ENCODE results near the gene LILRB5. TPM values are rescaled to one million over a fixed set of nuclear protein-coding genes. Genes with fewer than 3 reads are reported as not detected.
A peak's percentile ranks its signal among the peaks of the same experiment; 100 is the strongest.

Gene LILRB5
- total RNA-seq, 1 experiment from 2014 or later = 0.07 TPM

DNA sequence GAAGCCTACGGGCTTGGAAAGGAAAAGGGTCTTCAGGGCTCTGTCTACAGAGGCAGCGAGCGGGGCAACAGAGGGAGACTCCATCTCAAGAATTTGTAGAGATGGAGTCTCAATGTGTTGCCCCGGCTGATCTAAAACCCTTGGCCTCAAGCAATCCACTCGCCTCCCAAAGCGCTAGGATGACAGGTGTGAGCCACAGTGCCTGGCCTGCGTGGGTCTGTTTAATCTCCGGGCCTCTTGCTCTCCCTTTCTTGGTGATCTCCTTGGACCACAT, 48.4 kb downstream of the LILRB5 start (continued):
- no peak for TF ChIP-seq SP1 (CRISPR knock-in tag; conservative IDR thresholded peaks at IDR 0.05)
- TF ChIP-seq, protein P1, sequence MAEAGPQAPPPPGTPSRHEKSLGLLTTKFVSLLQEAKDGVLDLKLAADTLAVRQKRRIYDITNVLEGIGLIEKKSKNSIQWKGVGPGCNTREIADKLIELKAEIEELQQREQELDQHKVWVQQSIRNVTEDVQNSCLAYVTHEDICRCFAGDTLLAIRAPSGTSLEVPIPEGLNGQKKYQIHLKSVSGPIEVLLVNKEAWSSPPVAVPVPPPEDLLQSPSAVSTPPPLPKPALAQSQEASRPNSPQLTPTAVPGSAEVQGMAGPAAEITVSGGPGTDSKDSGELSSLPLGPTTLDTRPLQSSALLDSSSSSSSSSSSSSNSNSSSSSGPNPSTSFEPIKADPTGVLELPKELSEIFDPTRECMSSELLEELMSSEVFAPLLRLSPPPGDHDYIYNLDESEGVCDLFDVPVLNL (CRISPR knock-in tag; IDR thresholded peaks at IDR 0.05; ENCODE audit: borderline replicate concordance, low read depth) = no peak
- TF ChIP-seq PRRX2 (CRISPR knock-in tag; IDR thresholded peaks at IDR 0.05) = no peak
- TF ChIP-seq ESRRA (CRISPR knock-in tag; IDR thresholded peaks at IDR 0.05; ENCODE audit: borderline replicate concordance) = no peak
- no peak for TF ChIP-seq NR1H2 (CRISPR knock-in tag; IDR thresholded peaks at IDR 0.05)
- TF ChIP-seq, protein P2, sequence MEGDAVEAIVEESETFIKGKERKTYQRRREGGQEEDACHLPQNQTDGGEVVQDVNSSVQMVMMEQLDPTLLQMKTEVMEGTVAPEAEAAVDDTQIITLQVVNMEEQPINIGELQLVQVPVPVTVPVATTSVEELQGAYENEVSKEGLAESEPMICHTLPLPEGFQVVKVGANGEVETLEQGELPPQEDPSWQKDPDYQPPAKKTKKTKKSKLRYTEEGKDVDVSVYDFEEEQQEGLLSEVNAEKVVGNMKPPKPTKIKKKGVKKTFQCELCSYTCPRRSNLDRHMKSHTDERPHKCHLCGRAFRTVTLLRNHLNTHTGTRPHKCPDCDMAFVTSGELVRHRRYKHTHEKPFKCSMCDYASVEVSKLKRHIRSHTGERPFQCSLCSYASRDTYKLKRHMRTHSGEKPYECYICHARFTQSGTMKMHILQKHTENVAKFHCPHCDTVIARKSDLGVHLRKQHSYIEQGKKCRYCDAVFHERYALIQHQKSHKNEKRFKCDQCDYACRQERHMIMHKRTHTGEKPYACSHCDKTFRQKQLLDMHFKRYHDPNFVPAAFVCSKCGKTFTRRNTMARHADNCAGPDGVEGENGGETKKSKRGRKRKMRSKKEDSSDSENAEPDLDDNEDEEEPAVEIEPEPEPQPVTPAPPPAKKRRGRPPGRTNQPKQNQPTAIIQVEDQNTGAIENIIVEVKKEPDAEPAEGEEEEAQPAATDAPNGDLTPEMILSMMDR (IDR thresholded peaks at IDR 0.05) = no peak
- no peak for TF ChIP-seq OVOL2 (CRISPR knock-in tag; IDR thresholded peaks at IDR 0.05; ENCODE audit: borderline replicate concordance)
- TF ChIP-seq SMAD3 (CRISPR knock-in tag; IDR thresholded peaks at IDR 0.05; ENCODE audit: borderline replicate concordance) = 0 out of 2 replicates have a peak, but pooled peaks have one; percentile 2
- no peak for TF ChIP-seq ETV6 (CRISPR knock-in tag; IDR thresholded peaks at IDR 0.05)
- TF ChIP-seq, protein P3, sequence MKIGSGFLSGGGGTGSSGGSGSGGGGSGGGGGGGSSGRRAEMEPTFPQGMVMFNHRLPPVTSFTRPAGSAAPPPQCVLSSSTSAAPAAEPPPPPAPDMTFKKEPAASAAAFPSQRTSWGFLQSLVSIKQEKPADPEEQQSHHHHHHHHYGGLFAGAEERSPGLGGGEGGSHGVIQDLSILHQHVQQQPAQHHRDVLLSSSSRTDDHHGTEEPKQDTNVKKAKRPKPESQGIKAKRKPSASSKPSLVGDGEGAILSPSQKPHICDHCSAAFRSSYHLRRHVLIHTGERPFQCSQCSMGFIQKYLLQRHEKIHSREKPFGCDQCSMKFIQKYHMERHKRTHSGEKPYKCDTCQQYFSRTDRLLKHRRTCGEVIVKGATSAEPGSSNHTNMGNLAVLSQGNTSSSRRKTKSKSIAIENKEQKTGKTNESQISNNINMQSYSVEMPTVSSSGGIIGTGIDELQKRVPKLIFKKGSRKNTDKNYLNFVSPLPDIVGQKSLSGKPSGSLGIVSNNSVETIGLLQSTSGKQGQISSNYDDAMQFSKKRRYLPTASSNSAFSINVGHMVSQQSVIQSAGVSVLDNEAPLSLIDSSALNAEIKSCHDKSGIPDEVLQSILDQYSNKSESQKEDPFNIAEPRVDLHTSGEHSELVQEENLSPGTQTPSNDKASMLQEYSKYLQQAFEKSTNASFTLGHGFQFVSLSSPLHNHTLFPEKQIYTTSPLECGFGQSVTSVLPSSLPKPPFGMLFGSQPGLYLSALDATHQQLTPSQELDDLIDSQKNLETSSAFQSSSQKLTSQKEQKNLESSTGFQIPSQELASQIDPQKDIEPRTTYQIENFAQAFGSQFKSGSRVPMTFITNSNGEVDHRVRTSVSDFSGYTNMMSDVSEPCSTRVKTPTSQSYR (CRISPR knock-in tag; IDR thresholded peaks at IDR 0.05) = no peak
- TF ChIP-seq, protein P4, sequence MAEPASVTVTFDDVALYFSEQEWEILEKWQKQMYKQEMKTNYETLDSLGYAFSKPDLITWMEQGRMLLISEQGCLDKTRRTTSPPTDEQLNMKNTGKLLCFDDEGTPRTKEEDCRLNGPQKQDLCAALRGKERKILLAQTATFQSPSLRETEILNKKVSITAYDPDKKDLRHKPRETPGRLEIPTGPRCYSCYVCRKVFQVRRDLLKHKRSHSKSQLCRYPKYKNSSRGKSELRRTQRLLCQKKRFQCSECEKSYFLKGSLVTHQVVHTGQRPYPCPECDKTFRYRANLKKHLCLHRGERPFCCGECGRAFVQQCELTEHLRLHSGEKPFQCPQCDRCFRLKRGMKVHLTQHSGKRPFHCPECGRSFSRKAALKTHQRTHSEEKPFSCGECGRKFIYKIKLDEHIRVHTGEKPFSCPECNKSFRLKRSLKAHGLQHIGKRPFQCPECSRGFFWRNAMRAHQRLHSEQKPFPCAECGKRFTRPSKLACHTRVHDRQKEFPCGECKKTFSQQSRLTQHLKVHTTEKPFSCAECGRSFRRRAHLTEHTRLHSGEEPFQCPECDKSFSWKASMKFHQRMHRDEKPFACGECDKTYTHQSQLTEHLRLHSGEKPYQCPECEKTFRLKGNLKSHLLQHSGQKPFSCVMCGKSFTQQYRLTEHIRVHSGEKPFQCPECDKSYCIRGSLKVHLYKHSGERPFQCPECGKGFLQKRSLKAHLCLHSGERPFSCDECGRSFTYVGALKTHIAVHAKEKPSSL (CRISPR knock-in tag; conservative IDR thresholded peaks at IDR 0.05) = no peak
- no peak for TF ChIP-seq RORB (CRISPR knock-in tag; IDR thresholded peaks at IDR 0.05)
- TF ChIP-seq, protein P5, sequence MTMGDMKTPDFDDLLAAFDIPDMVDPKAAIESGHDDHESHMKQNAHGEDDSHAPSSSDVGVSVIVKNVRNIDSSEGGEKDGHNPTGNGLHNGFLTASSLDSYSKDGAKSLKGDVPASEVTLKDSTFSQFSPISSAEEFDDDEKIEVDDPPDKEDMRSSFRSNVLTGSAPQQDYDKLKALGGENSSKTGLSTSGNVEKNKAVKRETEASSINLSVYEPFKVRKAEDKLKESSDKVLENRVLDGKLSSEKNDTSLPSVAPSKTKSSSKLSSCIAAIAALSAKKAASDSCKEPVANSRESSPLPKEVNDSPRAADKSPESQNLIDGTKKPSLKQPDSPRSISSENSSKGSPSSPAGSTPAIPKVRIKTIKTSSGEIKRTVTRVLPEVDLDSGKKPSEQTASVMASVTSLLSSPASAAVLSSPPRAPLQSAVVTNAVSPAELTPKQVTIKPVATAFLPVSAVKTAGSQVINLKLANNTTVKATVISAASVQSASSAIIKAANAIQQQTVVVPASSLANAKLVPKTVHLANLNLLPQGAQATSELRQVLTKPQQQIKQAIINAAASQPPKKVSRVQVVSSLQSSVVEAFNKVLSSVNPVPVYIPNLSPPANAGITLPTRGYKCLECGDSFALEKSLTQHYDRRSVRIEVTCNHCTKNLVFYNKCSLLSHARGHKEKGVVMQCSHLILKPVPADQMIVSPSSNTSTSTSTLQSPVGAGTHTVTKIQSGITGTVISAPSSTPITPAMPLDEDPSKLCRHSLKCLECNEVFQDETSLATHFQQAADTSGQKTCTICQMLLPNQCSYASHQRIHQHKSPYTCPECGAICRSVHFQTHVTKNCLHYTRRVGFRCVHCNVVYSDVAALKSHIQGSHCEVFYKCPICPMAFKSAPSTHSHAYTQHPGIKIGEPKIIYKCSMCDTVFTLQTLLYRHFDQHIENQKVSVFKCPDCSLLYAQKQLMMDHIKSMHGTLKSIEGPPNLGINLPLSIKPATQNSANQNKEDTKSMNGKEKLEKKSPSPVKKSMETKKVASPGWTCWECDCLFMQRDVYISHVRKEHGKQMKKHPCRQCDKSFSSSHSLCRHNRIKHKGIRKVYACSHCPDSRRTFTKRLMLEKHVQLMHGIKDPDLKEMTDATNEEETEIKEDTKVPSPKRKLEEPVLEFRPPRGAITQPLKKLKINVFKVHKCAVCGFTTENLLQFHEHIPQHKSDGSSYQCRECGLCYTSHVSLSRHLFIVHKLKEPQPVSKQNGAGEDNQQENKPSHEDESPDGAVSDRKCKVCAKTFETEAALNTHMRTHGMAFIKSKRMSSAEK (CRISPR knock-in tag; IDR thresholded peaks at IDR 0.05; ENCODE audit: borderline replicate concordance) = 0 out of 2 replicates have a peak, but pooled peaks have one; percentile 1
- TF ChIP-seq ZNF219 (CRISPR knock-in tag; IDR thresholded peaks at IDR 0.05; ENCODE audit: borderline replicate concordance) = peak; percentile 53; the same call in 1 of the 2 replicates
- no peak for TF ChIP-seq NR3C1 (CRISPR knock-in tag; conservative IDR thresholded peaks at IDR 0.05; ENCODE audit: low read depth)
- TF ChIP-seq MYBL2 (CRISPR knock-in tag; IDR thresholded peaks at IDR 0.05) = no peak
- no peak for TF ChIP-seq TEAD1 (CRISPR knock-in tag; IDR thresholded peaks at IDR 0.05)
- TF ChIP-seq MXD4 (CRISPR knock-in tag; IDR thresholded peaks at IDR 0.05; ENCODE audit: borderline replicate concordance) = no peak
- TF ChIP-seq, protein P6, sequence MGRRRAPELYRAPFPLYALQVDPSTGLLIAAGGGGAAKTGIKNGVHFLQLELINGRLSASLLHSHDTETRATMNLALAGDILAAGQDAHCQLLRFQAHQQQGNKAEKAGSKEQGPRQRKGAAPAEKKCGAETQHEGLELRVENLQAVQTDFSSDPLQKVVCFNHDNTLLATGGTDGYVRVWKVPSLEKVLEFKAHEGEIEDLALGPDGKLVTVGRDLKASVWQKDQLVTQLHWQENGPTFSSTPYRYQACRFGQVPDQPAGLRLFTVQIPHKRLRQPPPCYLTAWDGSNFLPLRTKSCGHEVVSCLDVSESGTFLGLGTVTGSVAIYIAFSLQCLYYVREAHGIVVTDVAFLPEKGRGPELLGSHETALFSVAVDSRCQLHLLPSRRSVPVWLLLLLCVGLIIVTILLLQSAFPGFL (CRISPR knock-in tag; IDR thresholded peaks at IDR 0.05; ENCODE audit: borderline replicate concordance) = no peak
- TF ChIP-seq, protein P7, sequence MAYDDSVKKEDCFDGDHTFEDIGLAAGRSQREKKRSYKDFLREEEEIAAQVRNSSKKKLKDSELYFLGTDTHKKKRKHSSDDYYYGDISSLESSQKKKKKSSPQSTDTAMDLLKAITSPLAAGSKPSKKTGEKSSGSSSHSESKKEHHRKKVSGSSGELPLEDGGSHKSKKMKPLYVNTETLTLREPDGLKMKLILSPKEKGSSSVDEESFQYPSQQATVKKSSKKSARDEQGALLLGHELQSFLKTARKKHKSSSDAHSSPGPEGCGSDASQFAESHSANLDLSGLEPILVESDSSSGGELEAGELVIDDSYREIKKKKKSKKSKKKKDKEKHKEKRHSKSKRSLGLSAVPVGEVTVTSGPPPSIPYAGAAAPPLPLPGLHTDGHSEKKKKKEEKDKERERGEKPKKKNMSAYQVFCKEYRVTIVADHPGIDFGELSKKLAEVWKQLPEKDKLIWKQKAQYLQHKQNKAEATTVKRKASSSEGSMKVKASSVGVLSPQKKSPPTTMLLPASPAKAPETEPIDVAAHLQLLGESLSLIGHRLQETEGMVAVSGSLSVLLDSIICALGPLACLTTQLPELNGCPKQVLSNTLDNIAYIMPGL (CRISPR knock-in tag; IDR thresholded peaks at IDR 0.05) = no peak
- TF ChIP-seq ZNF396 (CRISPR knock-in tag; IDR thresholded peaks at IDR 0.05; ENCODE audit: borderline replicate concordance) = no peak
